GM12873 (cell line): ENCODE measurements around the gene LY86.

Experiments used
- TF ChIP-seq, protein P1 (sequence below): IDR thresholded peaks from 2 replicates; pipeline ENCODE4 v1.5.1; 2012; ENCODE audit warnings: low read depth, mild to moderate bottlenecking, moderate library complexity, low read length, control low read depth; ENCODE audit not compliant: insufficient read depth; ENCODE audit errors: missing control alignments

The LY86 gene

DNA sequence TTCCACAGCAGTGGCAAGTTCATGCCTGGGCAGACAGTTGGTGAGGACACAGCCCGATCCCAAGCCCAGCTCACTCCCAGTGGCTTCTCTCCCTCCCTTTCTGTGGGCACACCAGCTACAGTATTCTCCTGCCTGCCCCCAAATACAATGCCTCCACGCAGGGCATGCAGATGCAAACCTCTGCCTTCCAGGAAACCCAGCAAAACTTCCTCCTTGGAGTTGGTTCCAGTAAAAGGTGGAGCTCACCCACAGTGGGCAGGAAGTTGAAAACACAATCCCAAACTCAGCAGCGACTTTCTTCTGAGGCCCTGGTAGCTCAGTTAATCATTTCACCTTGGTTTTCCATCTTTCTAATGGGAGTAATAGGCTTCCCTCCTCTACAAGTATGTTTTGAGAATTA is 93.7 kb downstream of the LY86 start:
- TF ChIP-seq, protein P1, sequence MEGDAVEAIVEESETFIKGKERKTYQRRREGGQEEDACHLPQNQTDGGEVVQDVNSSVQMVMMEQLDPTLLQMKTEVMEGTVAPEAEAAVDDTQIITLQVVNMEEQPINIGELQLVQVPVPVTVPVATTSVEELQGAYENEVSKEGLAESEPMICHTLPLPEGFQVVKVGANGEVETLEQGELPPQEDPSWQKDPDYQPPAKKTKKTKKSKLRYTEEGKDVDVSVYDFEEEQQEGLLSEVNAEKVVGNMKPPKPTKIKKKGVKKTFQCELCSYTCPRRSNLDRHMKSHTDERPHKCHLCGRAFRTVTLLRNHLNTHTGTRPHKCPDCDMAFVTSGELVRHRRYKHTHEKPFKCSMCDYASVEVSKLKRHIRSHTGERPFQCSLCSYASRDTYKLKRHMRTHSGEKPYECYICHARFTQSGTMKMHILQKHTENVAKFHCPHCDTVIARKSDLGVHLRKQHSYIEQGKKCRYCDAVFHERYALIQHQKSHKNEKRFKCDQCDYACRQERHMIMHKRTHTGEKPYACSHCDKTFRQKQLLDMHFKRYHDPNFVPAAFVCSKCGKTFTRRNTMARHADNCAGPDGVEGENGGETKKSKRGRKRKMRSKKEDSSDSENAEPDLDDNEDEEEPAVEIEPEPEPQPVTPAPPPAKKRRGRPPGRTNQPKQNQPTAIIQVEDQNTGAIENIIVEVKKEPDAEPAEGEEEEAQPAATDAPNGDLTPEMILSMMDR, result no peak

DNA sequence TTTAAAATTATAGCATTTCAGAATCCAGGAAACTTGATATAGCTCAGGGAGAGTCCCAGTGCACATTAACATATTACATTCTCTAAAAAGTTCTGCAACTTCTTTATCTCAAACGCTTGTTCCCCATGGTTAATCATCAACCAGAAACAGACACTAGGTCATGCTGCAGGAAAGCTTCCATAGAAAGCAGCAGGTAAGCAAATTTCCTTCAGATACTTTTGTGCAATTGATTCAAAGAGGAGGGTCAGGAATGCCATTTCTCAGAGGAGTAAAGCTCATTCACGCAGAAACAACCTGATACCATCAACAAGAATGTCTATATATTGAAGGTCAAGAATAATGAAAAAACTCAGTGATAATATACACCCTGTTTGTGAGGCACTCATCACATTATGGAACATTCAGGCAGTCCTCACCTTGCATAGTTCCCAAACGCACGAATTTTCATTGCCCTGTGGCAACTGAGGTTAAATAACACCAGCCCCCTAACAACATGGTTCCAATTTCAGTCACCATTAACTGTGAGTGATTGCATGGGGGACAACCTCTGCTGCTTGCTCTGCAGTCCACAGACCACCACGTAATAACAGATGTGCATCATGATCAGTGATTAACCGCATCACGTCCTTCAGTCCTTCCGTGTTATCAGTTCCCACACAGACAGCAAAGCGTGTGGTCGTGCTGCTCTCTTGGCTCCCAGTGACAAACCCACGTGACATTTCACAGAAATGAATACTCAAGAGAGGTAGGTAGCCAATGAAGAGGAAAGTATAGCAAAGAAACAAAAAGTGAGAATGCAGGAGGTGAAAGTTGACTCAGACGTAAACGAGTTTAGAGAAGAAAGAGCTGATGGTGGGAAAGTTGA is 95.7 kb downstream of the LY86 start:
- TF ChIP-seq, protein P1, result no peak

DNA sequence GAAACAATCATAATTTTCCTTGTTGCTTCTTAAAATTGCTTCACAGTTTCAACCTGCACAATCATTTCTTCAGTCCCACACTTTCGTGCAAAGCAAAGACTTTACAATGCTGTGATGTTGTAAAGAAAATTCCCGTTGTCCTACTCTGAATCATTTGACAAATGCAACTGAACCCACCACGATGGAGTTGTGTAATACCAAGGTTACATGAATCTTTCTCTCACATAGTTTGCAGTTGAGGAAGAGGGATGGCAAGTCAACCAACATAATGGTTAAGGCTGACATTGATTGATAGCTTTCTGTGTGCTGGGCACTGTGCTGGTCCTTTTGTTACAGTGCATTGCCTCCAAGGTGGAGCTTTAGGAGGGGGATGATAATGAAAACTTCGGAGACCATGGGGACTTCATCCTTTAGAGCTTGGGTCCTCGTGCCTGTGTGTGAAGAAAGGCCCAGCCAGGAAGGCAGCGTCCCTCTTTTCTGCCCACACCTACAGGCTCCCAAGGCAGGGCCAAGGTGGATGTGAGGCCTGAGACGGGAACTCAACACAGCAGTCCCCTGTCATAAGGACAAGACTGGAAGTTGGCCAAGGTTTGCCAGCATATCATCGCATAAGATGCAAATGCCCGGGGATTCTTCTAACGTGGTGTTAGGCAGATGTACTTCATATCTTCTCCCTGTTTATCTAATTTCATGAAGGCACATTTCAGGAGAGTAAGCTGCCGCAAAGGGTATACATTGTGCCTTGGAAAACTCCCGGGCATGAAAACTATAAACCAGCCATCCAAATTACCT is 96.9 kb downstream of the LY86 start:
- TF ChIP-seq, protein P1, result no peak

DNA sequence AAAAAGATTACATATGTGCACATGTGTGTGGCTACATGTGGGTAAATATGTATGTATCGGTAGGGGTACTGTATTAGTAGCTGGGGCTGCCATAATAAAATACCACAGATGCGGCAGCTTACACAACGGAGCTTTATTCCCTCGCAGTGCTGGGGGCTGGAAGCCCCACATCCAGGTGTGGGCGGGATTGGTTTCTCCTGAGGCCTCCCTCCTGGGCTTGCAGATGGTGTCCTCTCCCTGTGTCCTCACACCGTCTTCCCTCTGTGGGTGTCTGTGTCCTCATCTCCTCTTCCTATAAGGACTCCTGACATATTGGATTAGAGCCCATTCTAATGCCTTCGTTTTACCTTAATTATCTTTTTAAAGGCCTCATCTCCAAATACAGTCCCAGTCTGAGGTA is 97.7 kb downstream of the LY86 start:
- TF ChIP-seq, protein P1, result no peak

DNA sequence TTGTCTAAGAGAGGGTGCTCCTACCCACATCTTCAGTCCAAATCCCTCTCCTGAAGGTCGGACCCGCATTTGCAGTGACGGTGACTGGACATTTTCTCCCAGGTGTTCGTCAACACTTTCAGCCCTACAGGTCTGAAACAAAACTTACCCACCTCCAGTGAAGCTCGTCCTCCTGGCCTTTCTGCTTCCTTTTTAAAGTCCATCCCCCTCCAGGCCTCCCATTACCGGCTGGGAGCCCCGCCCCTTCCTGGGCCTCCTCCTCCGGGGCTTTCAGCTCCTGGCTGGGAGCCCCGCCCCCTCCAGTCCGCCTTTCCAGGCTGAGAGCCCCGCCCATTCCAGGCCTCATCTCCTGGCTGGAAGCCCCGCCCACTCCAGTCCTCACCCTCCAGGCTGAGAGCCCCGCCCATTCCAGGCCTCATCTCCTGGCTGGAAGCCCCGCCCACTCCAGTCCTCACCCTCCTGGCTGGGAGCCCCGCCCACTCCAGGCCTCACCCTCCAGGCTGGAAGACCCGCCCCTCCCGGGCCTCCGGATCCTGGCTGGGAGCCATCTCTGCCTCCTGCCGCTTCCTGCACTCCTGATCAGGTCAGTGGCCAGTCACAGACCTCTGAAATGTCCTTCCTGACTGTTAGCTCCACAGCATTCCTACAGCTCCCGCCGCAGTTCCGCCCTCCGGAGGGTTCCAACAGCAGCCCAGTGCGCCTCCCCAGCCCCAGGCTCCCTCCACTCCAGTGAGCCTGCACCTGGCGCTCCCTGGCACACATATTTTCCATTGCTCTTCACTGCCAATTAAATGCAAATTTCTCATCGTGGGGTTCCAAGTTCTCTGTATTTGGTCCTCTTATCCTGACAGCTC is 98.5 kb downstream of the LY86 start:
- TF ChIP-seq, protein P1, result no peak

DNA sequence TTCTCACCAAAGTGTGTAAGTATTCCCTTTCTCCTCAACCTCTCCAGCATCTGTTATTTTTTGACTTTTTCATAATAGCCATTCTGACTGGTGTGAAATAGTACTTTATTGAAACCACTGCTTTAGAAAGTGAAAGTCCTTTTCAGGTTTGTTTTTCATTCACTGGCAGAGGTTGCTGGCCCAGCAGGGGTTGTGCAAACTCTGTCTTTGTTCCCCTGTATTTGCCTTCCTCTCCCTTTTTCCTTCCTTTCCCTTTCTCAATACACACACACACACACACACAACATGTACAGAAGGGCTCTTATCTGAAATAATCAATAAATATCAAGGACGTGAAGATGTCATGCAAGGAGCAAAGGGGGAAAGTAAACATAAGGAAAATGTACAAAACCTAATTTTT is 99.8 kb downstream of the LY86 start:
- TF ChIP-seq, protein P1, result no peak
